ENCODE measurements around the gene KHDC4.

KHDC4 gene

DNA sequence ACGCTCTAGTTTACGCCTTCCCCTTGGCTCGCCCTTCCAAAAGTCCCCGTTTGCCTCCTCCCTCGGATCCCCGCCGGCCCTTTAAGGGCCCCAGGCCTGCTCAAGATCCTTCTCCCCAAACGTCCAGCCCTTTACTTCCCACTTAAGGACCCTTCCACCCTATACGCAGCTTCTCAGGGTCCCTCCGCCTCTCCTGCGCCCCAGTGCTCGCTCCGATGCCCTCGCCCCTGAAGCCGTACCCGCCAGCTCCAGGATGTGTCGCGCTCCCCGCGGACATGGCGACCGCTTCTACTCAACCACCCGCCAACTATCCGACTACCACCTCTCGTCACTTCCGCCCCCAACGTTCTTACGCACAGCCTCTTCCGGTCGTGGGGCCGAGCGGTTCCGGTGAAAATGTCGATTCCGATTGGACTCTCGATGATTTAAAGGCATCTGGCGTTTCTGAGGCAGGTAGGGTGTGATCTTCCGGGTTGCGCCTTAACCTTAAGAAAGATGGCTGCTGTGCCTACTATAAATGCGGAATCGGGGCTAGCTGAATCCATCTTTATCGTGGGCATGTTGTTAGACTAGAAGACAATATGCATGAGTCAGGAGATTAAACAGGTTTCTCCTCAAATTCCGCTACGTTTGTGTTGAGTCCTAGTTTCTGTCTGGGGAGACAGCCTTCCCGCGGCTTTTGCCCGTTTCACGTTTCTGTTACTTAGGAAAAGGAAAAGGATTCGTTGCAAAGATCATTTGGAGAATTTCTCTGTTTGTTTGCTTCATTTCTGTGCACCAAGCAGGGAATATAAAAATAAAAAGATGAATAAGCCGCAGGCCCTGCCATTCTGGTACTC, at the start of gene KHDC4:
TSS of gene KHDC4 (minus strand) at position 317 of the 839 bp plus-strand sequence. CDS start at position 277, 40 bp downstream.
- peak; percentile 100 for DNase-seq

DNA sequence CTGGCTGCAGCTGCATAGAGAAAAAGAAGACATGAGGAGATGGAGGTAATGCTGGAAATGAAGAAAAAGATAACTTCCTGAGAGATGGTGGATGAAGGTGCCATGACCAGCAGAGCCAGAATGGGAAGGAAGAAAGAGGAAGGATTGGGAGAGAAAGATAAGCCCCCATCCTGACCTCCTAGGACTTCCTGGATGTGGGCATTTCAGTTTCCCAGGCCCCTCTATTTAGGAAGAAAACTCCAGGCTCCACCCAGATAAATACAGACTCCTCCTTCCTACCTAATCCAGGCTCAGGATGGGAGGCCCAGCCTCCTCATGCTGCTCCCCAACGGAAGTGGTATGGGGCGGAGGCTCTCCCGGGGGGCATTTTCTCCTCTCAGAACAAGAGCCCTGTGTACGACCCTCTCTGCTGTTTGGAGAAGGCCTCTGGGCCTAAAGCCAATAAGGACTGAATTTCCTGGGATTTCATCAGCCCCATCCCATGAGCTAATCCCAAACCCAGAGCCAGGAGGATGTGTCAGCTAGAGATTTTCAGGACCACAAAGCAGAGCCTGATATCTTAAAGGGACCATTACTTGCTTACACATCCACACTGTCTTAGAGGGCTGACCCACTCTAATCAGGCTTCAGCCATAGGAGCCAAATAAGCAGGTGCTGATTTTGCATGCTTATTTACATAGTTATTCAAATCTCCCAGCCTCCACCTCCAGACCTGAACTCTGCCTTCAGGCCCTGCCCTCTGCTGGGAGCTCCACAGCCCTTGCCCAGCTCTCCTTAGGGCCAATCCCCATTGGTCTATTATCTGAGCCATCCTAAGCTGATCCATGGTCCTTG, 49.2 kb upstream of the KHDC4 start:
- DNase-seq: peak; percentile 44

DNA sequence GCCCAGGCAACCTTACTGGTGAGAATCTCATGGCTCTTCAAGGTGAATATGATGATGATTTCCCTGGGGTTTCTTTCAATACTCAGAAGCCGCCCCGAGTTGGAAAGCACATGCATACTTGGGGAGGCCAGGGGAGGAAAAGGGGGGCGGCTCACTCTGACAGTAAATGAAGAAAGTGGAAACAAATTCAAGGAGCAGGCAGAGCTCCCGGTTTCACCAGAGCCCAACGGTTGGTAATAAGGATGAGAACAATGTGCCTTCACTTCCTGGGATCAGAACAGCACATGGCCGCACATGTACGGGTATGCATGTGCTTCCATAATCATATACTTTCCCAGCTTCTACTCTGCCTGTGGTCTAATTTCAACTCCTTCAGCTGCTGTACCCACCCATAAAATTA, 47.9 kb upstream of the KHDC4 start:
- no peak for DNase-seq

DNA sequence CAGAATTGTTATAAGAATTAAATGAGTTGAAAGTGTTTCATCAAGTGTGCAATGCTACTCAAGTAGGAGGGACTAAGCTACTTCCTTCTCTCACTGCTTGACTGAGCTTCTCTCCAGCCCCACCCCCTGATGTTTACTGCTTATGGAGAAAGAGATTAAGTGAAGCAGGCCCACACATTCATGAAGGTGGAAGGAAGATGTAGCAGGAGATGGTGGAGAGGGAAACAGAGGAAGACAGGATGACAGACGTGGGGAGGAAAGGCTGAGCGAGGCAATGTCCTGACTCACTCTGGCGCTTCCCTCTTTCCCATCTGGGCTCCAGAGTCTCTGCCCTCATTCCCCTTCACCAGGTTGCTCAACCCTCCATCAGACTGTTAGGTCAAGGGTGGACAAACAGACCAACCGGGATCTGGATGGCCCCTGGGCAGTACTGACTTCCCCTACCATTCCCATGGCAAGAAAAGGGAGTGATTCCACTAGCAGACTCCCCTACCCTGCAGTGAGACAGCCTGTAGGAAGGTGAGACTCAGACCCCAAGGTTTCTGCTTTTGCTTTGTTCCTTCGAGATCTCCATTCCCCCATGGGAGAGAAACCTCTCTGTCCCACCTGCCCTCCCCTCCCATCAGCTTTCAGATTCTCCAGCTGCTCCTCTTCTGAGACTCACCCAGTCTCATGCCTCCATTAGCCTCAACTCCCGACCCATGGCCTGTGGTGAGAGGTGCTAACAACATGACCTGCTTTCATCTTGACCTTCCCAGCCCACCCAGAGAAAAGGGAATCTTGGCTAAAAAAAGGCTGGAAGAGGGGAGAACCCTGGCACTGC, 47.3 kb upstream of the KHDC4 start:
- DNase-seq: no peak

DNA sequence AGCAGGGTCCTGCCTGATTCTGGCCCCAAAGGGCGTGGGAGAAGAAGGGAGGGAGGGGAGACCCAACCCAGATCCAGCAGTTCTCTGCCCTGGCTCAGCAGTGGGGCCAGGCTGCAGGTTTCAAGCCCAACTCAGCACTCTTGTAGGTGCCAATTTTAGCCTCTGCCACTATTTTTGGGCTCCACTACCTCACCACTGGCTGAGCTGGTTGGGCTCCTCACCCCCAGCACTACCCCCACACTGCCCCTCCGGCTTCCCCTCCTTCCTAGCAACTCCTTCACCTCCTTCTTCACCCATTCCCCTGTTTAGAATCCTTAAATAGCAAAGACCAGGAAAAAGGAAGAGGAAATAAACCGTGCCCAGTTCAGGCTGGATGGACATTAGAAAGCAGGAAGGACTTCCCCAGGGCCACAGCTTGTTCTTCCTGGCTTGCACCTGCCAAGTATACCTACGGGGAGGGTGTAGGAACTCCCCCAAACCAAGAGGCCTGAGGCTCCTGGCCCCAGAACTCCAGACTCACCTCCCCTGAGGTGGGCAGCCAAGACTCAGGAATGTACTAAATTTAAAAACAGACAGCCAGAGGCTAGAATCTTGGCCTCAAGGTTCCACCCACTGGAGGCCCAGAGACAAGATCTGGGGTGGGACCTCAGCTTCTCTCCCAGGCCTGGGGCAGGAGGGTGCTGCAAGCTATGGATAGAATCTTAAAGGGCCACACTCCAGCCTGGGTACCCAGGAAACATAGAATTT, 45.6 kb upstream of the KHDC4 start:
- DNase-seq: no peak

DNA sequence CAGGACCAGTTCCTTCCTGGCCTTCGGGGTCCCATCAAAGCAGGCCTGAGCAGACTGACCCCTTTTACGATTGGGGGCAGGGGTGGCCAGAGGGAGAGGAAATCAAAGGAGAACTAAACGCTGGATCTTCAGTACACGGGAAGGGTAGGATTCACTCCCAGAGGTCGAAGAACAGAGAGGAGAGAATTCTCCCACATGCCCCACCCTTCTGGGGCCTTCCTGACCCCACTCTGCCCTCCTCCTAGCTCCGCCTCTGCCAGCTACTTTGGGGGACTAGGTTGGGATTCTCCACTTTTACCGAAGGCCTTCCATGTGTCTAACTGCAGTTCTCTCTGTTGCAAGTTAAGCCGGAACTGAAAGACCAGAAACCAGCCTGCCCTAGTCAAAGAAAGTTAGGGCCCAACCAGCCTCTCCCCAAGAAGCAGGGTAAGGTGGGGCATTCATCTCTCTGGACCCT, 44.8 kb upstream of the KHDC4 start:
- DNase-seq: no peak

DNA sequence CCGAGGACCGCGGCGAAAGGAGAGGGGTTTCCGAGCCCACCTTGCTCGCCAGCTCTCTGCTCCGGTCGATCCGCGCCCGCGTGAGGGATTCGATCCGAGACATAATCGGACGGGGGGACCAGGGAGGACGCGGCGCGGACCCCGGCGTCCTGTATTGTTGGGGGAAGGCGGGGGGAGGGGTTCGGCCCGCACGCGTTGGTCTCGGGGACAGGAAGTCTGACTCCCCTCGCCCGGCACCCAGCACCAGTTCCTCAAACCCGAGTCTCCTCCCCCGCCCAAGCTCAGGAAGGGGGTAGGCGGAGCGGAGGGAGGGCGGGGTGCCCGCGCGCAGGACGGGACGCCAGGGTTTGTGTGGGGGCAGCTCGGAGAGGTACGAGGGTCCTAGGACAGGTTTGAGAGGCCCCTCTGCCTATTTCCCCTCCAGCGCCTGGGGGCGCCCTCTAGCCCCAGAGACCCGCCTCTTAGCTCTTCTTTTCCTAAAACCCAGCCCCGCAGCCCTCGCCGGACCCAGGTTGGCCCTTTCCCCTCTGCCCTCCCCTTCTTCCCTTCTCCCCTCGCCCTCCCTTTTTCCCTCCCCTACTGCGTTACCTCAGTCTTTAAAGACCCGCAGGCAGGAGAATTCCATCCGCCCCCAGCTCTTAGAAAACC, 44.2 kb upstream of the KHDC4 start, which contains the start of gene ARHGEF2:
TSS of gene ARHGEF2 (minus strand) at position 223 of the 648 bp plus-strand sequence. CDS start at position 103, 120 bp downstream.
- peak; percentile 78 for DNase-seq

DNA sequence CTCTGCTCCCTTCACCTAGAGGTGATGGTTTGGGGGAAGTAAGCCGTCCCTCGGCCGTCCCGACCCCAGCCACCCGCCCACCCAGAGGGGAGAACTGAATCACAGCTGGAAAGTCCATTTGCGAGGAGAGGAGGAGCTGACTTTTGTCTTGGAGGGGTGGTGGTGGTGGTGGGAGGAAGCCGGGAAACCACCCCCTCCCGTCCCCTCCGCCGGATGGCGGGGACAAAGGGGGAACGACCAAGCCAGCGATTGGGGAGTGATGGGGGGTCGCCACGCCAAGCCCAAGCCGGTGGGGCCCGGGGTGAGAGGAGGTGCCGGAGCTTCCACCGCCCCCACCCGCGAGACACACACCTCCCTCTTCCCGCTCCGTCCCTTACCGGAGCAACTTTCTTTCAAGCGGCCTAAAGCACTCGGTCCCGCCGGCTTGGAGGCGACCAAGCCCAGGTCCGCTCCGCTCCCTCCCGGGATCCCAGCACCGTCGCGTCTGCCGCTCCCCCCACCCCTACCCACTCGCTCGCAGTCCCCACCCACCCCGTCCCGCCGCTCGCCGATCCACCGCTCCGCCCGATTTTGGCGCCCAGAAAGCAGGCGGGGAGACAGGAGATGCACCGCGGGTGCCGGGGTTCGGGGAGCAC, 43.6 kb upstream of the KHDC4 start:
- peak; percentile 53 for DNase-seq

DNA sequence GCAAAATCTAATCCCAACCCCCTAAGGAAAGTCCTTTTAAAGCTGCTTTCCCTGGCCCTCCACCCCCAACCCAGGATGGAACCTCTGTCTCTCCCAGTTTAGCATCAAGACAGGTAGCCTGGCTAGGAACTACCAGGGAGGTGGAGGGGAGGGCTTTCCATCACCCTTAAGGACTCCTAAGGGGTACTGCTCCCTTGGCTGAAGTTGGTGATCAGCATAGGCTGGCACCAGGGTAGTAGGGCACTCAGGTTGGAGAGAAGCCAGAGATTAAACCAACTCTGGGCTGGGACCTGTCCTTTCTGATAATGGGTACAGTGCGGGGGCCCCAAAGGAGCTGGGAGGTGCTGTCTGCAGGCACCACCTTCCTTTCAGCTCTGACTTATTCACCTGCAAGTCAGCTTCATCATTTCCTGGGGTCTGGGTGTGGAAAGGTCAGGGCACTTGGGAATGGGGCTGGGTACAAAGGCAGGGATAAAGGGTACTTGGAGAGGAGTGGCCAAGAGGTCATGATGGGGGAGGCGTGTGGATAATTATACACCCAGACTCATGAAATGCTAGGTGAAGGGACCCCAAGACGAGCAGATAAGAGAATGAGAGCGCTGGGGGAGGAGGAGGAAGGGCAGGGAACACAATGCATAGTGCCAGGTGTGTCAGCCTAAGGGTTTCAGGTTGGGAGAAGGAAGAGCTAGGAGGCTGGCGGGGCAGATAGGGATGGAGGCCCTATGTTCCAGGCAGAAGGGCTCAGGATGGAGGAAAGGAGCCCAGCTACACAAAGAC, 42.9 kb upstream of the KHDC4 start:
- DNase-seq: peak; percentile 63

DNA sequence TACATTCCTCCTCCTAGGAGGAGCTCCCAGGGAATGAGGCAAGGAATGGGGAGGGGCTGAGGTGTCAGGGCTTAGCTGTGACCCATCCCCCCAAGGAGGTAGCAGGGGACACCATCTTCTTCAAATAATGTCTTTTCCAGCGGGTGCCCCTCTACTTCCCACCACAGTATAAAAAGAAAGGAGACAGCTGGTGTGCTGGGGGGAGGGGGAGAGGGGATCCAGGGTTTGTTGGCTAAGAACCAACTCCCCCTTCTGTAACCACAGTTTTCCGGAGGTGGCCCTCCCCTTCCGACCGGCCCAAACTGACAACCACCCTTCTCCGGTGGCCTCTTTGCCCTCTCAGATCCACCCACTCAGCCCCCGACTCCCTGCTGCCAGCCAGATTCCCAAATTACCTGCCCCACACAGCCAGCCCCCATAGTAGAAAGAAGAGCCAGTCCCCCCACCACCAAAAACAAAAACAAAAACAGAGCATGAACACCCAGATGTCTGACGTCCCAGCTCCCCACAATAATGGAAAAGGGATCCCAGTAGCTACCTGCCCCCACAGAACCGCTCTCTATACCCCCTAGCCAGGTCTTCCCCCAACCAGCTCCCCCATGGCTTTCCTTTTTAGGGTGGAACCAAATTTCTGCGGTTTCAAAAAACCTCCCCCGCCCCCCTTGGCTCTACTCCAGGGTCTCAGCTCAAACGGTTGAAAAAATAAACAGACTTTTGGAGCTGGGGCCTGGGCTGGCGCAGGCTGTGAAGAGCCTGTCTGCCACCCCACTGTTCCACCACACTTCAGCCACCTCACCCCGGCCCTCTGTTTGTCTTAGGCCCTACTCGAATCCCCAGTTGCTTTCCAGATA, 42.1 kb upstream of the KHDC4 start:
- peak; percentile 95 for DNase-seq

DNA sequence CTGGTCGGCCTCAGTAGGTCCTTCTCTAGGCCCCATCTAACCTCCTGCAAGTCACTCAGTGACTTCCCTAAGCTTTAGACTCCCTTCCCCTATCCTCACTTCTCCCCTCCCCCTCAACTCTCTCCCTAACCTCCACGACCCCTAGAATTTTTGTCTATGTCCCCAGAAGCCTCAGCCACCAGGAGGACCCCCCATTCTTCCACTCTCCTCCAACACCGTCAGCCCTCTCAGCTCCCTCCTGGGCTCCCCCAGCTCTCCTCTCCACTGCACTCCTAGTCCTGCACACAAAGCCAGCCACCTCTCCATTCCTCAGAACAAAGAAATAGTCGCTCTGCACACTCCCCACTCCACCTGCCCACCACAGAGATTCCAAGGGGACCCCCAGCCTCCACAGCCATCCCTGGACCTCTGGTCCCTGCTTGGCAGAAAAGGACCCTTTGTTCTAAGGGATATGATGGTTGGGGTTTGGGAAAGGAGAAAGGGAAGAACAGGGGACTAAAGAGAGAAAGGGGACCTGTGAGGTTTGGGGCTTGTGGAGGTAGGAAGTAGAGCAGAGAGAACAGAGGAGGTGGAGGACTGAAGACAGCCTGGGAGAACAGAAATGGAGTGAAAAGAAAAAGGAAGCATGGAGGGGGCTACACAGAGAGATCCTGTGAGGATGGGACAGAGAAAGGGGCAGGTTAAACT, 41.3 kb upstream of the KHDC4 start:
- no peak for DNase-seq

DNA sequence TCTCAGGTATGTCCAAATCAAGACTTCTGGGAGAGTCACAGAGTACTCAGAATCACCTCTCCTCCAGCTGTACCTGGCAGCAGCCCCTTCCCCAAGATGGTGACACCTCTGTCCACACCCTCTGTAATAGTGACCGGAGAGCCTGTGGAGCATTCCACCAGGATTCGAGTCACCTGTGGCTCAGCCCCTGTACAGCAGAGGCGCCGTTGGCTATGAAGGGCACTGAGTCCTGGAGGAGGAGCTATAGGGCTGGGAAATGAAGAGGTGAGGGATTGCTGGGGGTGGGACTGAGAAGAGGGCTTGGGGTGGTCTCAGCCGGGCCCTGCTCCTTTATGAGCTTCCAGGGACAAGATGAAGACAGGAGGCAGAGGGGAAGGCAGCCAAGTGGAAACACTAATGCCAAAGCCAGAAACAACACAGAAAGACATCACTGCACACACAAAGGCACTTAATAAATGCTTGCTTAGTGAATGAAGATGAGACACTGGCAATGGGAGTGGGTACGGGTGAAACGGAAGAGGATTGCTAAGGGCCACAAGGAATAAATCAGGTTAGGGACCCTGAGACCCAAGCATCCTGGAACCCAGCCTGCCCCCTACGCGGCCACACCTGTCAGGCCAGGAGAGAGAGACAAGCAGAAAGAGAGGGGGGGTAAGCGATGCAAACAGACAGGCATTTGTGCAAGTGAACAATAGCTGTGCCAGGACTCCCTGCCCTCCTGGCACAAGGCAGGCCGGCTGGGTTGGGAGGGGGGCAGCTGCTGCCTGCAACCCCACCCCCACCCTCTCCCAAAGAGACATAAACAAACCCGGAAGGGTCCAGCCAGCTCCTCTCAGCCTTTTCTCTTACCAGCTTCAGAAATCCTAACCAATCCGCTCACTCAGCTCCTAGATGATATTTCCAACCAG, 40.2 kb upstream of the KHDC4 start:
- DNase-seq: peak; percentile 89

DNA sequence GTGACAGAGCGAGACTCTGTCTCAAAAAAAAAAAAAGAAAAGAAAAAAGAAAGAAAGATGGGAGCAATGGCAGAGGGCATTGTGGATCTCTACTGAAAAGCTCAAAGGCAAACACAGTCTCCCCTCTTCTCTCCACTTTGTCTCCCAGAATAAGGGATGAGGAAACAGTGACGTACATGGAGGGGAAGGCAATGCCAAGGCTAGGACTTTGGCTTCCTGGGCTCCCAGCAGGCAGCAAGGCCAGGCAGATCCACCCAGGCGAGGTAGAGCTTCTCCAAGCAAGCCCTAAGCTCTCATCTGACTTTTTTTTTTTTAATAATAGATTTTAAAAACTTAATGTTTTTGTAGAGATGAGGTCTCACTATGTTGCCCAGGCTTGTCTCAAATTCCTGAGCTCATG, 39.5 kb upstream of the KHDC4 start:
- DNase-seq: no peak

DNA sequence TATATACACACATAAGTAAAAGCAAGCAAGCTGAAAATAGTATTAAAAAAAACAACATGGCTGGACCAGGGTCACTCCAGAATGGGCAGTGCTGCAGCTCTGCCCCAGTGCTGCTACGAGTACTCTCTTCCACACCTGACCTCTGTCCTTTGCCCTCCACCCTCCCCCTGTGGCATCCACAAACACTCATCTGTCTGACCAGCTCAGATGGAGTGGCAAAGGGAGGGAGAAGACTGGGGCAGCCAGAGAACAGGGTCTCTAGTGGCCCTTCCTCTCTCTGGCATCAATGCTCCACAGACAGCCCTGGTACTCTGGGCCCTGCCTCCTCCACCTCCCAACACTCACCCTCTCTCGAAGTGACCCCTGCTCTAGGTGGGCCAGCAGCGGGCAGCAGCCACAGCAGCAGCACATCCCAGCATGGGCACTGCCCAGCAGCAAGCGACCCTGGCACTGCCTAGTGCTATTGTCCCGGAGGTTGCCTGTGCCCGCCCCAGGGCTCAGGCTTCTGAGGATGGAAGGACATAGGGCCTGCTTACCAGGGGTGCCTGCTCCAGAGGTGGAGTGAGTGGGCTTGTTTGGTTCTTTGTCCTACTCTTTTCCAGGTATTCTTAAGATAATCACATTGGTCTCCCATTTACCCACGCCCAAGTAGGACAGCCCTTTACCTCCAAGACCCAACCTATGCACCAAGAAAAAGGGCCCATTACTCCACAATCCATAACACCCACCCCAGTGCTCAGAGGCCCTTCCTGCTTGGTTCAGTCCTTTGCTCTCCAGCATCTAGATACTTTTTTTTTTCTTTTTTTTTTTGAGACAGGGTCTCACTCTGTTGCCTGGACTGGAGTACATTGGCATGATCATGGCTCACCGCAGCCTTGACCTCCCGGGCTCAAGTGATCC, 37.9 kb upstream of the KHDC4 start:
- no peak for DNase-seq

DNA sequence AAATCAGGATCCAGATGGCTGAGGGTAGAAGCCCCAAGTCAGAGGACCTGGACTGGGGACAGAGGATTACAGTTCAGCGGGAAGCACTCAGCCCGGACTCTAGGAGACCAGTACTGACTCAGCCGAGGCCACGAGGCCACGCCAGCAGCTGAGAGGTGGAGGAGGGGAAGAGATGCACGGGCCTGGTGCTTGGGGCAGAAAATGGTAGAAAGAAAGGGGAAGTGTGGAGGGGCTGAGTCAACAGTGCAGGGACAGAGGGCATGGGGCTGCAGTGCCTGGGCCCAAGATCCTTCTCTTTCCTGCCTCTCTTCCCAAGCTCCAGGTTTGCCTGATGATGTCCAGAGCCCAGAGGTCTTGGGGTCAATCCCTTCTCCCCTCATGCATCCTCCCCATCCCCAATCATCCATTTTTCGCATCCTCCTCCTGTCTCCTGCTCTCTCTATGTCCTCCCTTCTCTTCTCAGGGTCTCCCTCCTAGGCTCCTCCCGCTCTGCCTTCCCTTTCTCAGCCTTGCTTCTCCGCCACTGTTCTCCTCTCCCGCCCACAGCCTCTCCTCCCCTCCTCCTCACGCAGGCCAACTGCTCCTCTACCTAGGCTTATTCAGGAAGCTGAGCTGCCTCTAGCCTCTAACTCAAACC, 36.4 kb upstream of the KHDC4 start:
- no peak for DNase-seq

DNA sequence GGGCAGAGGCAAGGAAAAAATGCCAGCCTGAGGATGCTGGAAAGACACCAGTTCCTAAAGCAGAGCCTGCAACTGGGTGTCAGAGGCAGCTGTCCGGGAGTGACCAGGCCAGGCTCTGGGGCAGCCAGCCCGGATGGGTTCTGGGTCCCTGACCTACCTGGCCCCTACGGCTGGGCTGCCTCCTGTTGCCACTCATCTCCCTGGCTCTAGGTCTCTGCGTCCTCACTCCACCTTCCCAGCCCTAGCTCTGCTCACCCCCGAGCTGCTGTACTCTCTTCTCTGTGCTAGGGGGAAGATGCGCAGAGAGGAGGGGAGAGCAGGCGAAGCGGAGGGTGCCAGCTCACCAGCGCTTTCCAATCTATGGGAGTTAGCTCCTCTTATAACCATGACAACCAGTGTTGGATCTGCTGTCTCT, 35.2 kb upstream of the KHDC4 start:
- DNase-seq: no peak

Measured in NCI-H1092 treated with DMSO at 0.1 percent for 48 hours (cell line).